Lower leg skin (tissue), 3 donors: ENCODE data around the gene KRTAP9-8.

ENCODE experiments used
- CTCF ChIP-seq, 3 donors: fragments of 450-650 bp; IDR thresholded peaks; one replicate each; pipeline ENCODE4 v1.5.1; 2016; ENCODE audit warnings: antibody characterized with exemption in 3 of 3, mild to moderate bottlenecking in 3 of 3, moderate library complexity in 2 of 3
- POLR2A ChIP-seq, 2 donors: fragments of 450-650 bp; IDR thresholded peaks; one replicate each; pipeline ENCODE4 v1.6.1; 2016 to 2017; ENCODE audit warnings: antibody characterized with exemption in 2 of 2, mild to moderate bottlenecking in 1 of 2, moderate library complexity in 1 of 2

GRCh38 chr17:41271858-41272257, 34.1 kb downstream of the KRTAP9-8 start:
- TF ChIP-seq CTCF (IDR thresholded peaks at IDR 0.05) (no peak), POLR2A (IDR thresholded peaks at IDR 0.05) (no peak)
